ENCODE data around the gene XPO4.
"Not testable (repeated sequence)": the region's sequence is repeated elsewhere in the genome, so short reads cannot be mapped to it uniquely, and the experiment has no call there.

XPO4 gene

DNA sequence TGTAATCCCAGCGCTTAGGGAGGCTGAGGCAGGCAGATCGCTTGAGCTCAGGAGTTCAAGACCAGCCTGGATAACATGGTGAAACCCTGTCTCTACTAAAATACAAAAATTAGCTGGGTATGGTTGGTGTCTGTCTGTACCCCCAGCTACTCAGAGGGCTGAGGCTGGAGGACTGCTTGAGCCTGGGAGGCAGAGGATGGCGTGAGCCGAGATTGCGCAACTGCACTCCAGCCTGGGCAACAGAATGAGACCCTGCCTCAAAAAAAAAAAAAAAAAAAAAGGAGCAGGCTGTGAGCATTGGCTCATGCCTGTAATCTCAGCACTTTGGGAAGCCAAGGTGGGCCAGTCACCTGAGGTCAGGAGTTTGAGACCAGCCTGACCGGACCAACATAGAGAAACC, 12.0 kb downstream of the XPO4 start:
- DNase-seq = not testable (repeated sequence)

DNA sequence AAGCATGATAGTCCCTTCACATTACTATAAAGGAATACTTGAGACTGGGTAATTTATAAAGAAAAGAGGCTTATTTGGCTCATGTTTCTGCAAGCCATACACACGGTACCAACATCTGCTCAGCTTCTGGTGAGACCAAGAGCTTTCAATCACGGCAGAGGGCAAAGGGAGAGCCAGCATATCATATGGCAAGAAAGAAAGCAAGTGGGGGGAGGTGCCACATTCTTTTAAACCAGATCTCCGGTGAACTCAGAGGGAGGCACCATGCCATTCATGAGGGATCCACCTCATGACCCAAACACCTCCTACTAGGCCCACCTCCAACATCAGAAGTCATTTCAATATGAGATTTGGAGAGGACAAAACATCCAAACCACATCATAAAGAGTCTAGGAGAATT, 20.3 kb downstream of the XPO4 start:
- no peak for DNase-seq

GRCh38 chr13:20877902-20878301, 24.6 kb downstream of the XPO4 start:
- DNase-seq = no peak

DNA sequence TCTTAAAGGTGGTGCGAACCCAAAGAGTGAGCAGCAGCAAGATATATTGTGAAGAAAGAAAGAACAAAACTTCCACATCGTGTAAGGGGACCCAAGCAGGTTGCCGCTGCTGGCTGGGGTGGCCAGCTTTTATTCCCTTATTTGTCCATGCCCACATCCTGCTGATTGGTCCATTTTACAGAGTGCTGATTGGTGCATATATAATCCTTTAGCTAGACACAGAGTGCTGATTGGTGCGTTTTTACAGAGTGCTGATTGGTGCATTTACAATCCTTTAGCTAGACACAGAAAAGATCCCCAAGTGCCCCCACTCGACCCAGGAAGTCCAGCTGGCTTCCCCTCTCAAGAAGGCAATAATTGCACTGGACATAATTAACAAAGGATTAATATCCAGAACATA, 25.7 kb downstream of the XPO4 start:
- DNase-seq = not testable (repeated sequence)

- not testable (repeated sequence) for DNase-seq
These were observed 28.1 kb downstream of the XPO4 start for GRCh38 chr13:20874439-20874838.

GRCh38 chr13:20873348-20873747, 29.2 kb downstream of the XPO4 start:
- DNase-seq = no peak

DNA sequence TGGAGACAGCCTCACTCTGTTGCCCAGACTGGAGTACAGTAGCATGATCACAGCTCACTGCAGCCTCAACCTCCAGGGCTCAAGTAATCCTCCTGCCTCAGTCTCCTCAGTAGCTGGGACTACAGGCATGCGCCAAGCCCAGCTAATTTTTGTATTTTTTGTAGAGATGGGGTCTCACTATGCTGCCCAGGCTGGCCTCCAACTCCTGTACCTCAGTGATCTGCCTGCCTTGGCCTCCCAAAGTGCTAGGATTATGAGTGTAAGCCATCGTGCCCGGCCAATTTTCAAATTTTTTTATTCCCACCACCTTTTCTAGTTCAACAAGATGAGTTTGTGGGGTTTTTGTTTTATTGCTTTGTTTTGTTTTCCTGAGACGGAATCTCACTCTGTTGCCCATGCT, 31.7 kb downstream of the XPO4 start:
- DNase-seq = no peak

DNA sequence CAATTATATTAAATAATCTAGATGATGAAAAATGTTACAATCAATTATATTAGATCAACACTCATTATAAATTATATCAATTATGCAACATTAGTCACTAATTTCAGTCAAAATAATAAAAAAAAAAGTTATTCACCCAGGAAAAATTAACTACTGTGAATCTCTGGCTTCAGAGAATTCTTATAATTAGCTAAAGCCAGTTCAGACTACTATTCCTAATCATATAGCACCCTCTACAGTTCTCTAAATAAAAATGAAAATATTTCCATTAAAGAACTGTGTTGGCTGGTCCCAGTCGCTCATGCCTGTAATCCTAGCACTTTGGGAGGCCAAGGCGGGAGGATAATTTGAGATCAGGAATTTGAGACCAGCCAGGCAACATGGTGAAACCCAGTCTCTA, 33.0 kb downstream of the XPO4 start:
- DNase-seq = no peak

DNA sequence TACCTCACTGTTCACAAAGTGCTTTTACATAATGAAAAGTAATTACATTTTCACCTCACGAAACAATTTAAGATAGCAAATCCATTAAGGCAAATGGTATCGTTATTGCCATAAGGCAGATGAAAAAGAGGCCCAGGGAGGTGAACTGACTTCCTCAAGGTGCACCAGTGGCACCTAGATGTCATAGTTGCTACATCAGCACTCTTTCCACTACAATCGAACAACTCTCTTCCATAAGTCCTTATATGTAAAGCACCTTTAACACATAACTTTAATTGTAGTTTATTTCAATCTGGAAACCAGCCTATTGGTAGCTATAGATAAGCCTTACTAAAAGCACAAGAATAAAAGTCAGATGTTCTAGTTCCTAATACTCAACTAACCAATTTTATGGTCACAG, 35.1 kb downstream of the XPO4 start:
- DNase-seq = no peak

DNA sequence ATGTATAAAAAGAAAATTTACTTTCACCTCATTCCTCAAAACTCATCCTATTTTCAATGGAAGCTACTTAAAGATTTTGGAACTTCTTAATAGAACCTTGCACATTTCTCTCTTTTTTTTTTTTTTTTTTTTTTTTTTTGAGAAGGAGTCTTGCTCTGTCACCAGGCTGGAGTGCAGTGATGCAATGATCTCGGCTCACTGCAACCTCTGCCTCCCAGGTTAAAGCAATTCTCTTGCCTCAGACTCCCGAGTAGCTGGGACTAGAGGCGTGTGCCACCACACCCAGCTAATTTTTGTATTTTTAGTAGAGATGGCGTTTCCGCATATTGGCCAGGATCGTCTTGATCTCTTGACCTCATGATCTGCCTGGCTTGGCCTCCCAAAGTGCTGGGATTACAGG, 40.9 kb downstream of the XPO4 start:
- DNase-seq = not testable (repeated sequence)

GRCh38 chr13:20860844-20861243, 41.7 kb downstream of the XPO4 start:
- DNase-seq = no peak

DNA sequence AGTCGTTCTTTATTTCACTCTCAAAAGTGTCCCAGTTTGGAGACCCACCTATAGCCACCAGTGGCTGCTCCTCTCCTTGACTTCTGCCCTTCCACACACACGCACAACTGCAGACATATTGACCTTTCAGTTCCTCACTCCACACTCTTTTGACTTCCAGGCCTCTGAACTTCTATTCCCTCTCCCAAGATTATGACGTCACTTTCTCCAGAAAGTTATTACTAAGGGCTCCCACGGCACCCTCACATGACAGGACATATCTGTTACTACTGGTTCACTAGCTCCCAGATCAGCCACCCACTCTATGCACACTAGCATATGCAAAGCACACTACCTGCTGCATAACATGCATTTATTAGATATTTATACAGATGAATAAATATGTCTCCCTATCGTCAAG, 45.9 kb downstream of the XPO4 start:
- no peak for DNase-seq

- no peak for DNase-seq
These were observed 50.6 kb downstream of the XPO4 start for GRCh38 chr13:20851844-20852402.

GRCh38 chr13:20848944-20849343, 53.6 kb downstream of the XPO4 start:
- DNase-seq = no peak

GRCh38 chr13:20848203-20848602, 54.3 kb downstream of the XPO4 start:
- no peak for DNase-seq

GRCh38 chr13:20847296-20847695, 55.2 kb downstream of the XPO4 start:
- DNase-seq = no peak

- DNase-seq = no peak
These were observed 59.4 kb downstream of the XPO4 start for GRCh38 chr13:20843166-20843565.

GRCh38 chr13:20840568-20840967, 62.0 kb downstream of the XPO4 start:
- no peak for DNase-seq

- DNase-seq = no peak
These were observed 68.5 kb downstream of the XPO4 start for GRCh38 chr13:20833900-20834679.

GRCh38 chr13:20832861-20833260, 69.7 kb downstream of the XPO4 start:
- no peak for DNase-seq

- DNase-seq = no peak
These were observed 70.6 kb downstream of the XPO4 start for GRCh38 chr13:20831933-20832332.

GRCh38 chr13:20831254-20831653, 71.3 kb downstream of the XPO4 start:
- no peak for DNase-seq

DNA sequence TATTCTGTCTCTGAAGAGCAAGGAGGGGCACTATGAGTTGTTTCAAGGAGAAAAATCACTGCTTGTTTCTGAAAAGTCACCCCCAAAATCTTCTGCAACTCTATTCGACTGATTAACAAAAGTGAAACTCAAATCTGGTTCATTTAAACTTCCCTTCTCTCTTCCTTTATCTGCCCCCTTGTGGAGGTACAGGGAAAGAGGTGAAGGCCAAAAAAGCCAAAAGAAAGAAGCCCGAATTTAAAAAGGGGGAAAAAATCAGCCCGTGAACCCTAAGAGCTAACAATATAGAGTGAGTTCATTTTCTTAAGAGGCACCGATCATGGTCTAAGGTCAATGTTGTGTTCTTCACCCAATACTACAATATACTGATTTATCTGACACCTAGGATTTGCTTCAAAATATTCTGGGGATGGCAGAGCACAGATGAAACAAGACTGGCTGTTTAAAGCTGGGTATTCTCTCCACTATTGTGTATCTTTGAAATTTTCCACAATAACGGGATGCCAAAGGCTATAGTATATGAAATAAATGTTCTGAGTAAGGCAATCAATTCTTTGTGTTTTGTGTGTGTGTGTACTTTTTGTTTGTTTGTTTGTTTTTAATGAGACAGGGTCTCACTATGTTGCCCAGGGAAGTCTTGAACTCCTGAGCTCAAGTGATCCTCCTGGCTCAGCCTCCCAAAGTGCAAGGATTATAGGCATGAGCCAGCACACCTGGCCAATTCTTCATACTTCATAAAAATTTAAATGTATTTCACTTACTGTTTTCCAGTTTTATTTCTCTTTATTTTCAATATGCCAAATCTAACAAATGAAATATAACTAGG, 73.8 kb downstream of the XPO4 start:
- DNase-seq = peak; percentile 72

Measured in activated CD4-positive, alpha-beta T cell treated with anti-CD3 and anti-CD28 coated beads, Interleukin-10, Interleukin-2, amounts not matched to agents 100 ng/mL and 50 ng/mL, durations not matched to agents 16 hours and 8 hours (primary cell).